K562 (cell line): ENCODE results near the gene RABL6. TPM values are rescaled to one million over a fixed set of nuclear protein-coding genes. Genes with fewer than 3 reads are reported as not detected.
A peak's percentile ranks its signal among the peaks of the same experiment; 100 is the strongest.

ENCODE experiments used
- BHLHE40 ChIP-seq: IDR thresholded peaks from 2 replicates; pipeline ENCODE4 v1.6.1; 2011; ENCODE audit warnings: low read length, improper control_type of control experiment
- EGR1 ChIP-seq: fragments of 450-650 bp; conservative IDR thresholded peaks from 2 replicates; pipeline ENCODE4 v1.6.1; 2017; ENCODE audit warnings: mild to moderate bottlenecking
- ETV5 ChIP-seq: sonication (generic); formaldehyde crosslinking; IDR thresholded peaks from 2 replicates; pipeline ENCODE4 v1.4.0; 2020; ENCODE audit warnings: low read depth, mild to moderate bottlenecking, missing genetic modification reagents
- GTF2F1 ChIP-seq: IDR thresholded peaks from 2 replicates; pipeline ENCODE4 v1.6.1; 2011; ENCODE audit warnings: low read depth, low read length, improper control_type of control experiment
- HDAC1 ChIP-seq, 2 experiments: fragments of 450-650 bp; IDR thresholded peaks; 2 replicates each; pipeline ENCODE4 v1.6.1; 2016 to 2017; ENCODE audit warnings: inconsistent platforms in 1 of 2, mild to moderate bottlenecking in 1 of 2, moderate library complexity in 1 of 2
- HDAC2 ChIP-seq: fragments of 450-650 bp; IDR thresholded peaks from 2 replicates; pipeline ENCODE4 v1.6.1; 2016; ENCODE audit warnings: mild to moderate bottlenecking
- HSF4 ChIP-seq: fragments of 250-450 bp; sonication (Bioruptor Pico); IDR thresholded peaks from 2 replicates; pipeline ENCODE4 v2.1.2; 2022; ENCODE audit warnings: mild to moderate bottlenecking, moderate library complexity, borderline replicate concordance
- IFI16 ChIP-seq: fragments of 250-450 bp; sonication (Bioruptor Pico); IDR thresholded peaks from 2 replicates; pipeline ENCODE4 v2.1.2; 2022; ENCODE audit warnings: mild to moderate bottlenecking, inconsistent platforms
- KDM5B ChIP-seq: fragments of 200-600 bp; sonication (generic); IDR thresholded peaks from 2 replicates; pipeline ENCODE4 v1.6.1; 2012; ENCODE audit warnings: low read depth, mild to moderate bottlenecking, moderate library complexity, low read length, control low read depth, inconsistent platforms; ENCODE audit not compliant: insufficient replicate concordance
- RBM17 ChIP-seq: fragments of 200-400 bp; formaldehyde crosslinking; IDR thresholded peaks from 2 replicates; pipeline ENCODE4 v1.6.1; 2017; ENCODE audit warnings: low read depth, mild to moderate bottlenecking, low read length, borderline replicate concordance
- RCOR1 ChIP-seq, 2 experiments: IDR thresholded peaks; 2 replicates each; pipeline ENCODE4 v1.6.1; 2012; ENCODE audit warnings: low read depth in 2 of 2, low read length in 2 of 2, borderline replicate concordance in 1 of 2, improper control_type of control experiment in 1 of 2
- polyA plus RNA-seq, 8 experiments: library from polyadenylated mRNA; depleted of rRNA in 4 of 8; stranded (reverse) in 5 of 8; unstranded in 3 of 8; fragments of >200 nt; fragmentation: Nextera tagmentation in 2 of 8; fragmentation: Illumina TruSeq in 1 of 8; extraction: Ambion mirVana in 2 of 8; extraction: Trizol in 1 of 8; gene quantifications; 2 replicates each; pipeline versions ENCODE4 v1.2.1 to v1.2.3, GENCODE V29; 2011 to 2014; ENCODE audit warnings: inconsistent platforms in 1 of 8, missing spikeins in 1 of 8
- total RNA-seq, 7 experiments: library from RNA; depleted of rRNA in 6 of 7; stranded (reverse); fragments of >200 nt in 6 of 7; fragmentation: Illumina TruSeq in 2 of 7; extraction: Trizol in 2 of 7; gene quantifications; 2 replicates each; pipeline versions ENCODE4 v1.2.1 to v1.2.3, GENCODE V29; 2011 to 2021; ENCODE audit warnings: low replicate concordance in 1 of 7
- TF ChIP-seq, protein P1 (sequence below), 2 experiments: fragments of 450-650 bp; IDR thresholded peaks; 2 replicates each; pipeline ENCODE4 v1.6.1; 2018; ENCODE audit warnings: mild to moderate bottlenecking in 2 of 2, low read depth in 1 of 2; ENCODE audit not compliant: partially characterized antibody in 2 of 2
- TF ChIP-seq, protein P2 (sequence below): sonication (generic); formaldehyde crosslinking; IDR thresholded peaks from 2 replicates; pipeline ENCODE4 v1.8.0; 2022; ENCODE audit warnings: mild to moderate bottlenecking, missing genetic modification reagents, borderline replicate concordance
- TF ChIP-seq, protein P3 (sequence below): fragments of 250-450 bp; sonication (Bioruptor Pico); IDR thresholded peaks from 2 replicates; pipeline ENCODE4 v1.9.0; 2021; ENCODE audit warnings: mild to moderate bottlenecking, inconsistent platforms

Gene RABL6
- total and polyA plus RNA-seq, 9 of the 15 experiments (the other 6 are each of a cell fraction or from before 2014, with no cell fraction given) = 5.6 to 181 (median 84.5) TPM

- peak; percentile 79 for TF ChIP-seq EGR1
- TF ChIP-seq HDAC1 (IDR thresholded peaks at IDR 0.05) = peak in 1 of 2 experiments; percentile 85; a peak in 2 of 4 replicates
- TF ChIP-seq HSF4 (CRISPR knock-in tag) = no peak
- 0 out of 2 replicates have a peak, but pooled peaks have one; percentile 17 for TF ChIP-seq ETV5
- TF ChIP-seq, protein P1, sequence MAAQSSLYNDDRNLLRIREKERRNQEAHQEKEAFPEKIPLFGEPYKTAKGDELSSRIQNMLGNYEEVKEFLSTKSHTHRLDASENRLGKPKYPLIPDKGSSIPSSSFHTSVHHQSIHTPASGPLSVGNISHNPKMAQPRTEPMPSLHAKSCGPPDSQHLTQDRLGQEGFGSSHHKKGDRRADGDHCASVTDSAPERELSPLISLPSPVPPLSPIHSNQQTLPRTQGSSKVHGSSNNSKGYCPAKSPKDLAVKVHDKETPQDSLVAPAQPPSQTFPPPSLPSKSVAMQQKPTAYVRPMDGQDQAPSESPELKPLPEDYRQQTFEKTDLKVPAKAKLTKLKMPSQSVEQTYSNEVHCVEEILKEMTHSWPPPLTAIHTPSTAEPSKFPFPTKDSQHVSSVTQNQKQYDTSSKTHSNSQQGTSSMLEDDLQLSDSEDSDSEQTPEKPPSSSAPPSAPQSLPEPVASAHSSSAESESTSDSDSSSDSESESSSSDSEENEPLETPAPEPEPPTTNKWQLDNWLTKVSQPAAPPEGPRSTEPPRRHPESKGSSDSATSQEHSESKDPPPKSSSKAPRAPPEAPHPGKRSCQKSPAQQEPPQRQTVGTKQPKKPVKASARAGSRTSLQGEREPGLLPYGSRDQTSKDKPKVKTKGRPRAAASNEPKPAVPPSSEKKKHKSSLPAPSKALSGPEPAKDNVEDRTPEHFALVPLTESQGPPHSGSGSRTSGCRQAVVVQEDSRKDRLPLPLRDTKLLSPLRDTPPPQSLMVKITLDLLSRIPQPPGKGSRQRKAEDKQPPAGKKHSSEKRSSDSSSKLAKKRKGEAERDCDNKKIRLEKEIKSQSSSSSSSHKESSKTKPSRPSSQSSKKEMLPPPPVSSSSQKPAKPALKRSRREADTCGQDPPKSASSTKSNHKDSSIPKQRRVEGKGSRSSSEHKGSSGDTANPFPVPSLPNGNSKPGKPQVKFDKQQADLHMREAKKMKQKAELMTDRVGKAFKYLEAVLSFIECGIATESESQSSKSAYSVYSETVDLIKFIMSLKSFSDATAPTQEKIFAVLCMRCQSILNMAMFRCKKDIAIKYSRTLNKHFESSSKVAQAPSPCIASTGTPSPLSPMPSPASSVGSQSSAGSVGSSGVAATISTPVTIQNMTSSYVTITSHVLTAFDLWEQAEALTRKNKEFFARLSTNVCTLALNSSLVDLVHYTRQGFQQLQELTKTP (IDR thresholded peaks at IDR 0.05; ENCODE audit: low read depth in 1 of 2, partially characterized antibody in 2 of 2) = no peak
- TF ChIP-seq, protein P2, sequence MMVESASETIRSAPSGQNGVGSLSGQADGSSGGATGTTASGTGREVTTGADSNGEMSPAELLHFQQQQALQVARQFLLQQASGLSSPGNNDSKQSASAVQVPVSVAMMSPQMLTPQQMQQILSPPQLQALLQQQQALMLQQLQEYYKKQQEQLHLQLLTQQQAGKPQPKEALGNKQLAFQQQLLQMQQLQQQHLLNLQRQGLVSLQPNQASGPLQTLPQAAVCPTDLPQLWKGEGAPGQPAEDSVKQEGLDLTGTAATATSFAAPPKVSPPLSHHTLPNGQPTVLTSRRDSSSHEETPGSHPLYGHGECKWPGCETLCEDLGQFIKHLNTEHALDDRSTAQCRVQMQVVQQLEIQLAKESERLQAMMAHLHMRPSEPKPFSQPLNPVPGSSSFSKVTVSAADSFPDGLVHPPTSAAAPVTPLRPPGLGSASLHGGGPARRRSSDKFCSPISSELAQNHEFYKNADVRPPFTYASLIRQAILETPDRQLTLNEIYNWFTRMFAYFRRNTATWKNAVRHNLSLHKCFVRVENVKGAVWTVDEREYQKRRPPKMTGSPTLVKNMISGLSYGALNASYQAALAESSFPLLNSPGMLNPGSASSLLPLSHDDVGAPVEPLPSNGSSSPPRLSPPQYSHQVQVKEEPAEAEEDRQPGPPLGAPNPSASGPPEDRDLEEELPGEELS (CRISPR knock-in tag) = no peak
- no peak for TF ChIP-seq RBM17
- TF ChIP-seq, protein P3, sequence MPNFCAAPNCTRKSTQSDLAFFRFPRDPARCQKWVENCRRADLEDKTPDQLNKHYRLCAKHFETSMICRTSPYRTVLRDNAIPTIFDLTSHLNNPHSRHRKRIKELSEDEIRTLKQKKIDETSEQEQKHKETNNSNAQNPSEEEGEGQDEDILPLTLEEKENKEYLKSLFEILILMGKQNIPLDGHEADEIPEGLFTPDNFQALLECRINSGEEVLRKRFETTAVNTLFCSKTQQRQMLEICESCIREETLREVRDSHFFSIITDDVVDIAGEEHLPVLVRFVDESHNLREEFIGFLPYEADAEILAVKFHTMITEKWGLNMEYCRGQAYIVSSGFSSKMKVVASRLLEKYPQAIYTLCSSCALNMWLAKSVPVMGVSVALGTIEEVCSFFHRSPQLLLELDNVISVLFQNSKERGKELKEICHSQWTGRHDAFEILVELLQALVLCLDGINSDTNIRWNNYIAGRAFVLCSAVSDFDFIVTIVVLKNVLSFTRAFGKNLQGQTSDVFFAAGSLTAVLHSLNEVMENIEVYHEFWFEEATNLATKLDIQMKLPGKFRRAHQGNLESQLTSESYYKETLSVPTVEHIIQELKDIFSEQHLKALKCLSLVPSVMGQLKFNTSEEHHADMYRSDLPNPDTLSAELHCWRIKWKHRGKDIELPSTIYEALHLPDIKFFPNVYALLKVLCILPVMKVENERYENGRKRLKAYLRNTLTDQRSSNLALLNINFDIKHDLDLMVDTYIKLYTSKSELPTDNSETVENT (CRISPR knock-in tag) = peak; percentile 76; the same call in 1 of the 2 replicates
- TF ChIP-seq IFI16 (CRISPR knock-in tag) = no peak
- TF ChIP-seq HDAC2 = peak; percentile 62; the same call in 1 of the 2 replicates
- peak; percentile 92 for TF ChIP-seq BHLHE40
- TF ChIP-seq RCOR1 (IDR thresholded peaks at IDR 0.05; ENCODE audit: borderline replicate concordance in 1 of 2, low read depth in 2 of 2, low read length in 2 of 2) = no peak
- TF ChIP-seq KDM5B = peak; percentile 92
- peak; percentile 17; the same call in 1 of the 2 replicates for TF ChIP-seq GTF2F1
Observed at GRCh38 chr9:136849038-136849959, 41.6 kb downstream of the RABL6 start, which contains the start of gene PHPT1 (continued).
